Measurements from ENCODE around the gene FAM3D. TPM values are rescaled to one million over a fixed set of nuclear protein-coding genes. Genes with fewer than 3 reads are reported as not detected.

Gene FAM3D
- total RNA-seq, 1 experiment from 2014 or later, result 0.32 TPM

GRCh38 chr3:58591517-58592510 is 74.8 kb downstream of the FAM3D start:
- ChIA-PET RAD21 (ENCODE audit: low non-redundant PET in 1 of 2, low total read pairs in 2 of 2, uncharacterized antibody in 2 of 2, unreplicated experiment in 2 of 2) (no interaction called here), POLR2A (no interaction called here), CTCF (no interaction called here)
- no peak overlapping the region for H3K27ac ChIP-seq (ENCODE audit: low read depth, low read length)
- no peaks in the 10 kb centered on the region for H3K27me3 ChIP-seq (ENCODE audit: insufficient read depth, low read length)
- no peak for TF ChIP-seq ZNF274 (IDR thresholded peaks at IDR 0.05; ENCODE audit: low read depth, low read length)
- no peak for TF ChIP-seq EZH2 (IDR thresholded peaks at IDR 0.05)
- TF ChIP-seq CEBPB (IDR thresholded peaks at IDR 0.05; ENCODE audit: low read depth), result no peak
- no peak for TF ChIP-seq CBX3 (IDR thresholded peaks at IDR 0.05; ENCODE audit: low read depth)
- no peak for TF ChIP-seq EGR1 (IDR thresholded peaks at IDR 0.05; ENCODE audit: low read depth)
- no peaks in the 10 kb centered on the region for H3K9me2 ChIP-seq (ENCODE audit: insufficient read depth)
- H3K36me3 ChIP-seq (ENCODE audit: control insufficient read depth in 1 of 2, insufficient read depth in 2 of 2, low read length in 2 of 2), result no peaks in the 10 kb centered on the region
- H3K79me2 ChIP-seq (ENCODE audit: insufficient read depth, low read length), result no peaks in the 10 kb centered on the region
- H3K4me2 ChIP-seq (ENCODE audit: low read length), result no peak overlapping the region
- H2AFZ ChIP-seq (ENCODE audit: low read depth, low read length, poor library complexity, severe bottlenecking), result no peak overlapping the region
- H3K9ac ChIP-seq (ENCODE audit: low read length), result no peak overlapping the region
- H4K20me1 ChIP-seq (ENCODE audit: insufficient read depth), result no peaks in the 10 kb centered on the region
- H3K4me1 ChIP-seq (ENCODE audit: control insufficient read depth in 1 of 2, insufficient read depth in 2 of 2, low read length in 2 of 2), result no peaks in the 10 kb centered on the region
- DNase-seq (ENCODE audit: low read depth, low spot score) (no peak), ATAC-seq (no peak)
- H3K4me3 ChIP-seq (replicated peaks in 1 of 2; ENCODE audit: low read depth in 1 of 2, low read length in 2 of 2), result no peak overlapping the region
- no peaks in the 10 kb centered on the region for H3K9me3 ChIP-seq (ENCODE audit: control insufficient read depth in 1 of 2, insufficient read depth in 1 of 2, low read depth in 1 of 2, low read length in 2 of 2)
- no TSS peak for BruUV-seq (replicated peaks)
- intact Hi-C loops (cut with micrococcal nuclease), result no loop called here

- BruUV-seq (replicated peaks), result no TSS peak
- POLR2A ChIA-PET, result no interaction called here
- Histone ChIP-seq H3K4me1 (ENCODE audit: control insufficient read depth in 1 of 2, insufficient read depth in 2 of 2, low read length in 2 of 2) (peaks cover 4 to 19% of the 10 kb centered on the region in 2 experiments; a peak in 3 of 4 replicates), H3K9me2 (ENCODE audit: insufficient read depth) (no peaks in the 10 kb centered on the region), H3K9ac (ENCODE audit: low read length) (no peak overlapping the region), H3K27ac (ENCODE audit: low read depth, low read length) (no peak overlapping the region), H3K36me3 (ENCODE audit: control insufficient read depth in 1 of 2, insufficient read depth in 2 of 2, low read length in 2 of 2) (no peaks in the 10 kb centered on the region), H3K4me2 (ENCODE audit: low read length) (no peak overlapping the region), H4K20me1 (ENCODE audit: insufficient read depth) (no peaks in the 10 kb centered on the region), H2AFZ (ENCODE audit: low read depth, low read length, poor library complexity, severe bottlenecking) (no peak overlapping the region), H3K79me2 (ENCODE audit: insufficient read depth, low read length) (no peaks in the 10 kb centered on the region), H3K4me3 (replicated peaks in 1 of 2; ENCODE audit: low read depth in 1 of 2, low read length in 2 of 2) (no peak overlapping the region), H3K9me3 (ENCODE audit: control insufficient read depth in 1 of 2, insufficient read depth in 1 of 2, low read depth in 1 of 2, low read length in 2 of 2) (no peaks in the 10 kb centered on the region), H3K27me3 (ENCODE audit: insufficient read depth, low read length) (no peaks in the 10 kb centered on the region)
- peak; percentile 83 for TF ChIP-seq REST (IDR thresholded peaks at IDR 0.05; ENCODE audit: low read depth)
- TF ChIP-seq POLR2AphosphoS5 (IDR thresholded peaks at IDR 0.05; ENCODE audit: low read depth, low read length), result no peak
- RAD21 ChIA-PET (ENCODE audit: low non-redundant PET in 1 of 2, low total read pairs in 2 of 2, uncharacterized antibody in 2 of 2, unreplicated experiment in 2 of 2), result no interaction called here
- ATAC-seq, result no peak
- CTCF ChIA-PET, result no interaction called here
- intact Hi-C loops (cut with micrococcal nuclease), result no loop called here
- no peak for DNase-seq (ENCODE audit: low read depth, low spot score)
Measured at GRCh38 chr3:58588030-58588614, 78.5 kb downstream of the FAM3D start.
